ENCODE measurements around the gene TMEM270.

GRCh38 chr7:73817121-73817520, 43.8 kb upstream of the TMEM270 start:
- TF ChIP-seq, protein P1, sequence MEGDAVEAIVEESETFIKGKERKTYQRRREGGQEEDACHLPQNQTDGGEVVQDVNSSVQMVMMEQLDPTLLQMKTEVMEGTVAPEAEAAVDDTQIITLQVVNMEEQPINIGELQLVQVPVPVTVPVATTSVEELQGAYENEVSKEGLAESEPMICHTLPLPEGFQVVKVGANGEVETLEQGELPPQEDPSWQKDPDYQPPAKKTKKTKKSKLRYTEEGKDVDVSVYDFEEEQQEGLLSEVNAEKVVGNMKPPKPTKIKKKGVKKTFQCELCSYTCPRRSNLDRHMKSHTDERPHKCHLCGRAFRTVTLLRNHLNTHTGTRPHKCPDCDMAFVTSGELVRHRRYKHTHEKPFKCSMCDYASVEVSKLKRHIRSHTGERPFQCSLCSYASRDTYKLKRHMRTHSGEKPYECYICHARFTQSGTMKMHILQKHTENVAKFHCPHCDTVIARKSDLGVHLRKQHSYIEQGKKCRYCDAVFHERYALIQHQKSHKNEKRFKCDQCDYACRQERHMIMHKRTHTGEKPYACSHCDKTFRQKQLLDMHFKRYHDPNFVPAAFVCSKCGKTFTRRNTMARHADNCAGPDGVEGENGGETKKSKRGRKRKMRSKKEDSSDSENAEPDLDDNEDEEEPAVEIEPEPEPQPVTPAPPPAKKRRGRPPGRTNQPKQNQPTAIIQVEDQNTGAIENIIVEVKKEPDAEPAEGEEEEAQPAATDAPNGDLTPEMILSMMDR (IDR thresholded peaks at IDR 0.05): no peak
- TF ChIP-seq POLR2A (IDR thresholded peaks at IDR 0.05): no peak

All from lower leg skin (tissue), 3 donors.